Activated naive CD8-positive, alpha-beta T cell (primary cell): ENCODE measurements around the gene IYD.

Source experiments
- H3K27ac Mint-ChIP-seq: one replicate; pipeline ENCODE4 v1.8.0; 2021; ENCODE audit warnings: mixed read lengths
- H3K27me3 Mint-ChIP-seq: one replicate; pipeline ENCODE4 v1.8.0; 2021; ENCODE audit warnings: mixed read lengths
- H3K36me3 Mint-ChIP-seq: one replicate; pipeline ENCODE4 v1.8.0; 2021; ENCODE audit warnings: mixed read lengths
- H3K4me1 Mint-ChIP-seq: one replicate; pipeline ENCODE4 v1.8.0; 2021; ENCODE audit warnings: low read depth, mixed read lengths
- H3K4me3 Mint-ChIP-seq: one replicate; pipeline ENCODE4 v1.8.0; 2021; ENCODE audit warnings: mild to moderate bottlenecking, mixed read lengths
- H3K9me3 Mint-ChIP-seq: one replicate; pipeline ENCODE4 v1.8.0; 2021; ENCODE audit warnings: low read depth, mixed read lengths

The IYD gene

DNA sequence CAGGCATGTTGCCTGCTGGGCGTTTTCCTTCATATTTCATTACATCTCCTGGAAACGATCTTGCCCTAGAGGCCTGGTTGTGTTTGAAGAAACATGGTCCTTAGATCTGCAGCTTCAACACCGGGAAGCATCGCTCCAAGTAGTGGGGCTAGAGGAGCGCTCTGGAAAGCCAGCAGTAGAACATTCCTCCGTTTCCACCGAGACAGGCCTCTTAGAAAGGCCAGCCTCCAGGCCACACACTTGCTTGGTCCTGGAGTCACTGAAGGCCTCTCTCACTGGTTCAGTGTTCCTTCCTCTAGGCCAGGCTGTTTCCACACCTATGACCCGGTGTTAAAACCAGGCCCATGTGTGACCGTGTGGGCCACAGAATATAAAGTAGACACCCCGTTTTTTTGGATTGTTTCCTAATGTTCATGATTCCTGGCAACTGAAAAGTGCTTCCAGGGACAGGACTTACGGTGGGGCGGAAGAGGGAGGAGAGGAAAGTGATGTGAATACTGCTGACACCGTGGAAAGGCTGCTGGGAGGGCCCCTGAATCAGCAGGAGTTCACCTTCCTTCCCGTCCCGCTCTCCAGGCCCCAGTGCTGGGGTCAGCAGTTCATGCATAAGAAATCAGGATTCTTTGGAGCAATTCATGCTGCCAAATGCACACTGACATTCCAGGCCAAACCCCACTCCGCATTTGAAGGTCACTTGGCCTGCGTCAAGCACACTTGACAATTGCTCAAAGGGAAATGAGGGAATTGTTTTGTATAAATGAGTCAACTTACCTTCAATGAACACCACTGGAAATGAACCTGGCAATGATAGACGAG is 83.8 kb downstream of the IYD start:
- no peak overlapping the region for H3K4me3 Mint-ChIP-seq
- no peak overlapping the region for H3K27ac Mint-ChIP-seq
- H3K9me3 Mint-ChIP-seq: no peaks in the 10 kb centered on the region
- H3K36me3 Mint-ChIP-seq: no peaks in the 10 kb centered on the region
- H3K27me3 Mint-ChIP-seq: peaks cover 1% of the 10 kb centered on the region
- H3K4me1 Mint-ChIP-seq: no peaks in the 10 kb centered on the region

DNA sequence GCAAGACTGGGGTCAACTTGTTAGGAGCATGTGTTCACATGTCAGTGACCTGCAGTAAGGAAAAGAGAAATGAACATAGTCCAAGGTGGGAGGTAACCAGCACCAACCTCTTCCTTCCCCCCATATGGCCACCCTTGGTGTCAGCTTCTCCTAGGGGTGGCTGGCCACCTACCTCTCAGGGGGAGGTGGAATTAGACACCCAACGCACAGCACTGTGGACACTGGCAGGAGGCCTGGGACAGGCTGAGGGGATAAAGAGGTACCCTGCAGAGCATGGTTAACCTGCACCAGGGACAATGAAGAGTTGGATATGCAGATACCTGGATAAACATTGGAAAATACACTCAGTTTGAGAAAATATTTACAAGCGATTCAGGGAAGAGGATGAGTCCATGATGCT is 84.5 kb downstream of the IYD start:
- no peaks in the 10 kb centered on the region for H3K9me3 Mint-ChIP-seq
- peaks cover 1% of the 10 kb centered on the region for H3K27me3 Mint-ChIP-seq
- H3K36me3 Mint-ChIP-seq: no peaks in the 10 kb centered on the region
- H3K4me1 Mint-ChIP-seq: no peaks in the 10 kb centered on the region
- H3K27ac Mint-ChIP-seq: no peak overlapping the region
- H3K4me3 Mint-ChIP-seq: no peak overlapping the region
